Measurements from ENCODE around the gene ANKRD28. TPM values are rescaled to one million over a fixed set of nuclear protein-coding genes. Genes with fewer than 3 reads are reported as not detected.

Gene ANKRD28
- total RNA-seq, 2 donors from 2014 or later: 33.4 to 37.1 TPM

Small RNAs within 50 kb of the gene (microRNA-seq; reads per million reads assigned to microRNA genes)
- gene MIR3134 (ENCODE audit: borderline microRNAs expressed): not detected

Other genes starting within 250 kb of the ANKRD28 start
- gene HACL1, start 196.4 kb downstream of the ANKRD28 start, total RNA-seq: 10 to 100 TPM; 39.4 to 41.8 TPM
- gene BTD, start 196.2 kb downstream of the ANKRD28 start, total RNA-seq: 10 to 100 TPM; 25.7 to 27.8 TPM